ENCODE data around the gene ZSCAN26.

DNA sequence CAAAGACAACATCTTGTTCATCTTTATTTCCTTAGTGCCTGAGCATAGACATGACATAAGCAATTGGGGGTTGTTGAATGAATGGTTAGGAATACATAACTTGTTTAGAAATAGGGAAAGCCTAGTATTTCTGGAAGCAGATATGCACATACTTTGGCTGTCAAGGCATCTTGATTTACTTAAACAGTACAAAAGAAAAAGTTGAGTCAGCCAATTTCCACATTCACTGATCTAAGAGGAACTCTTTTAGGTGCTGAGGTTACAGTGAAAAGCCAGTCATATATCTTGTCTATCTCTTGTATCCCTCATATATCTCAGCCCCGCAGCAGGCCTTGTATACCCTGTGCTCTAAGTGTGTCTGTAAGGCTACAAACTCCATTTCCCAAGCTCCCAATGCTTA lies 26.5 kb upstream of the ZSCAN26 start:
- TF ChIP-seq SP1 (IDR thresholded peaks at IDR 0.05) = no peak
- TF ChIP-seq HDGF (IDR thresholded peaks at IDR 0.05; ENCODE audit: borderline replicate concordance) = no peak
- no peak for TF ChIP-seq NFRKB (IDR thresholded peaks at IDR 0.05)
- TF ChIP-seq ARNT (IDR thresholded peaks at IDR 0.05) = no peak
- no peak for TF ChIP-seq FOXM1 (IDR thresholded peaks at IDR 0.05; ENCODE audit: borderline replicate concordance)
- no peak for TF ChIP-seq TARDBP (IDR thresholded peaks at IDR 0.05)
- TF ChIP-seq SUZ12 (IDR thresholded peaks at IDR 0.05) = no peak
- TF ChIP-seq BHLHE40 (IDR thresholded peaks at IDR 0.05; ENCODE audit: borderline replicate concordance) = no peak
- no peak for TF ChIP-seq L3MBTL2 (conservative IDR thresholded peaks at IDR 0.05)
- no peak for TF ChIP-seq ZNF384 (IDR thresholded peaks at IDR 0.05)
- TF ChIP-seq, protein P1, sequence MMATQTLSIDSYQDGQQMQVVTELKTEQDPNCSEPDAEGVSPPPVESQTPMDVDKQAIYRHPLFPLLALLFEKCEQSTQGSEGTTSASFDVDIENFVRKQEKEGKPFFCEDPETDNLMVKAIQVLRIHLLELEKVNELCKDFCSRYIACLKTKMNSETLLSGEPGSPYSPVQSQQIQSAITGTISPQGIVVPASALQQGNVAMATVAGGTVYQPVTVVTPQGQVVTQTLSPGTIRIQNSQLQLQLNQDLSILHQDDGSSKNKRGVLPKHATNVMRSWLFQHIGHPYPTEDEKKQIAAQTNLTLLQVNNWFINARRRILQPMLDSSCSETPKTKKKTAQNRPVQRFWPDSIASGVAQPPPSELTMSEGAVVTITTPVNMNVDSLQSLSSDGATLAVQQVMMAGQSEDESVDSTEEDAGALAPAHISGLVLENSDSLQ (IDR thresholded peaks at IDR 0.05) = no peak
- TF ChIP-seq LEF1 (IDR thresholded peaks at IDR 0.05; ENCODE audit: borderline replicate concordance) = no peak

Measured in HEK293T (cell line).